Measurements from ENCODE around the gene SRA1. TPM values are rescaled to one million over a fixed set of nuclear protein-coding genes. Genes with fewer than 3 reads are reported as not detected.
A peak's percentile ranks its signal among the peaks of the same experiment; 100 is the strongest.

Gene SRA1
- total RNA-seq, 1 donor, result 28.2 TPM

- Histone ChIP-seq H3K36me3 (ENCODE audit: insufficient read depth, low read length) (no peaks in the 10 kb centered on the region), H4K20me1 (ENCODE audit: insufficient read depth, low read length) (no peaks in the 10 kb centered on the region), H3K4me3 (ENCODE audit: insufficient read depth, low read length) (no peak overlapping the region), H3K79me2 (ENCODE audit: insufficient read depth, low read length) (no peaks in the 10 kb centered on the region), H2AFZ (ENCODE audit: low read length) (no peak overlapping the region), H3K4me1 (ENCODE audit: insufficient read depth, low read length) (no peaks in the 10 kb centered on the region), H3K27me3 (ENCODE audit: insufficient read depth, low read length) (no peaks in the 10 kb centered on the region), H3K9me3 (ENCODE audit: low read depth, low read length) (no peaks in the 10 kb centered on the region), H3K4me2 (ENCODE audit: insufficient read depth, low read length) (no peak overlapping the region), H3K27ac (ENCODE audit: low read depth, low read length) (peak overlapping the region; percentile 36)
- TF ChIP-seq CTCF (IDR thresholded peaks at IDR 0.05; ENCODE audit: extremely low read depth, low read depth, low read length), result no peak
- no peak for DNase-seq (ENCODE audit: insufficient read length, low spot score, missing footprints)
Measured at GRCh38 chr5:140602147-140602546, 44.9 kb upstream of the SRA1 start.

- no peak overlapping the region for H3K27ac ChIP-seq (ENCODE audit: low read depth, low read length)
- no peaks in the 10 kb centered on the region for H3K36me3 ChIP-seq (ENCODE audit: insufficient read depth, low read length)
- H3K4me3 ChIP-seq (ENCODE audit: insufficient read depth, low read length), result no peak overlapping the region
- no peaks in the 10 kb centered on the region for H3K4me1 ChIP-seq (ENCODE audit: insufficient read depth, low read length)
- no peaks in the 10 kb centered on the region for H3K9me3 ChIP-seq (ENCODE audit: low read depth, low read length)
- no peaks in the 10 kb centered on the region for H3K27me3 ChIP-seq (ENCODE audit: insufficient read depth, low read length)
- TF ChIP-seq CTCF (IDR thresholded peaks at IDR 0.05; ENCODE audit: extremely low read depth, low read depth, low read length), result no peak
- no peaks in the 10 kb centered on the region for H3K79me2 ChIP-seq (ENCODE audit: insufficient read depth, low read length)
- DNase-seq (ENCODE audit: insufficient read length, low spot score, missing footprints), result no peak
- no peaks in the 10 kb centered on the region for H4K20me1 ChIP-seq (ENCODE audit: insufficient read depth, low read length)
- H3K4me2 ChIP-seq (ENCODE audit: insufficient read depth, low read length), result no peak overlapping the region
- no peak overlapping the region for H2AFZ ChIP-seq (ENCODE audit: low read length)
Measured at GRCh38 chr5:140600096-140600495, 42.8 kb upstream of the SRA1 start.

- TF ChIP-seq CTCF (IDR thresholded peaks at IDR 0.05; ENCODE audit: extremely low read depth, low read depth, low read length), result no peak
- no peaks in the 10 kb centered on the region for H4K20me1 ChIP-seq (ENCODE audit: insufficient read depth, low read length)
- no peak overlapping the region for H3K4me3 ChIP-seq (ENCODE audit: insufficient read depth, low read length)
- no peak for DNase-seq (ENCODE audit: insufficient read length, low spot score, missing footprints)
- no peaks in the 10 kb centered on the region for H3K36me3 ChIP-seq (ENCODE audit: insufficient read depth, low read length)
- H3K27ac ChIP-seq (ENCODE audit: low read depth, low read length), result no peak overlapping the region
- no peaks in the 10 kb centered on the region for H3K4me1 ChIP-seq (ENCODE audit: insufficient read depth, low read length)
- no peak overlapping the region for H2AFZ ChIP-seq (ENCODE audit: low read length)
- H3K79me2 ChIP-seq (ENCODE audit: insufficient read depth, low read length), result no peaks in the 10 kb centered on the region
- H3K9me3 ChIP-seq (ENCODE audit: low read depth, low read length), result no peaks in the 10 kb centered on the region
- no peaks in the 10 kb centered on the region for H3K27me3 ChIP-seq (ENCODE audit: insufficient read depth, low read length)
- H3K4me2 ChIP-seq (ENCODE audit: insufficient read depth, low read length), result no peak overlapping the region
Measured at GRCh38 chr5:140598836-140599235, 41.6 kb upstream of the SRA1 start.

GRCh38 chr5:140596321-140596741 is 39.1 kb upstream of the SRA1 start:
- no peak overlapping the region for H3K27ac ChIP-seq (ENCODE audit: low read depth, low read length)
- no peaks in the 10 kb centered on the region for H3K9me3 ChIP-seq (ENCODE audit: low read depth, low read length)
- no peaks in the 10 kb centered on the region for H3K27me3 ChIP-seq (ENCODE audit: insufficient read depth, low read length)
- no peak for TF ChIP-seq CTCF (IDR thresholded peaks at IDR 0.05; ENCODE audit: extremely low read depth, low read depth, low read length)
- no peak overlapping the region for H2AFZ ChIP-seq (ENCODE audit: low read length)
- H3K4me1 ChIP-seq (ENCODE audit: insufficient read depth, low read length), result peaks cover 8% of the 10 kb centered on the region
- no peaks in the 10 kb centered on the region for H3K36me3 ChIP-seq (ENCODE audit: insufficient read depth, low read length)
- H4K20me1 ChIP-seq (ENCODE audit: insufficient read depth, low read length), result no peaks in the 10 kb centered on the region
- no peak for DNase-seq (ENCODE audit: insufficient read length, low spot score, missing footprints)
- H3K4me3 ChIP-seq (ENCODE audit: insufficient read depth, low read length), result no peak overlapping the region
- H3K79me2 ChIP-seq (ENCODE audit: insufficient read depth, low read length), result no peaks in the 10 kb centered on the region
- no peak overlapping the region for H3K4me2 ChIP-seq (ENCODE audit: insufficient read depth, low read length)

Data from osteoblast (primary cell).